Effector memory CD4-positive, alpha-beta T cell (primary cell): Measurements from ENCODE around the gene RBM5.

Source experiments
- DNase-seq, 3 donors: peaks; one replicate each; pipeline ENCODE4 v3.0.0-alpha.2; 2020
- H3K27ac ChIP-seq: 2 replicates; pipeline ENCODE4 v1.7.0; 2013; ENCODE audit warnings: mild to moderate bottlenecking, low read length, moderate library complexity; ENCODE audit not compliant: insufficient read depth, poor library complexity, severe bottlenecking
- H3K27me3 ChIP-seq: replicated peaks from 2 replicates; pipeline ENCODE4 v1.7.0; 2013; ENCODE audit warnings: mild to moderate bottlenecking, low read length; ENCODE audit not compliant: insufficient read depth, control insufficient read depth, poor library complexity, severe bottlenecking
- H3K36me3 ChIP-seq: 2 replicates; pipeline ENCODE4 v1.7.0; 2013; ENCODE audit warnings: mild to moderate bottlenecking, low read length, moderate library complexity; ENCODE audit not compliant: control insufficient read depth, insufficient read depth
- H3K4me1 ChIP-seq: 2 replicates; pipeline ENCODE4 v1.7.0; 2013; ENCODE audit warnings: low read length, mild to moderate bottlenecking; ENCODE audit not compliant: control insufficient read depth, insufficient read depth, poor library complexity, severe bottlenecking
- H3K4me3 ChIP-seq: 2 replicates; pipeline ENCODE4 v1.7.0; 2013; ENCODE audit warnings: low read length, low read depth, mild to moderate bottlenecking; ENCODE audit not compliant: insufficient read depth, poor library complexity, severe bottlenecking
- H3K9me3 ChIP-seq: 2 replicates; pipeline ENCODE4 v1.7.0; 2013; ENCODE audit warnings: mild to moderate bottlenecking, low read length, moderate library complexity; ENCODE audit not compliant: control insufficient read depth

Gene RBM5

DNA sequence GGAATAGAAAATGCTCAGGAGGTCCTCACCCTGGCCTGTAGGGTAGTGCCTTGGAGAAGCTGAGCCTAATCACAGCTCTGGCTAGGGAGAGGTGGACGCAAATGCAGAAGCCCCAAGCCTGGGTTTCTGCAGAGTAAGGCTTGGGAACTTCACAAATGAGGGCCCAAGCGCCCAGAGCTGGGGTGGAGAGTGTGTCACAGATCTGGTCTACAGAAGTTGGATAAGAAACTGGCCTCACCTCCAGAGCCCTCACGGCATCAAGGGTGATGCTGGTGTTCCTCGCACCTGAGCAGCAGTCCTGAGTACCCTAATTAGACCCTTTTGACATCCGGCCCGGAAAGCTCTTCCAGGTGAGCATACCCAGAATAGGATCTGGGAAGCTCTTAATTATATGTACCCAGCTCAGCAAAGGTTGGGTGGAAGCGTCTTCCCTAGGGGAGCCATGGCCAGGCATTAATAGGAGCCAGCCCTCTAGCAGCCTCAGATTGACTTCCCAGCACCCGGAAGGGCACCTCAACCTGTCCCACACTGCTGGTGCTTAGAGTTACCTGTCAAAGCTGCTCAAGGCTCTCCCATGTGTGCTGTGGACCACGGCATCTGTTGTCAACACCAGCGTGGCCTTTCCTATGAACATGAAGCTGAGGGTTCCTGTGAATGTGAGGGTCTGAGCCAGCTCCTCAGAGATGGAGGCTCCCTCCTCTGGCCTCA is 31.8 kb downstream of the RBM5 start:
- no peak overlapping the region for H3K4me3 ChIP-seq
- H3K36me3 ChIP-seq = peaks cover 50% of the 10 kb centered on the region
- no peaks in the 10 kb centered on the region for H3K9me3 ChIP-seq
- no peak overlapping the region for H3K27ac ChIP-seq
- DNase-seq = no peak
- H3K4me1 ChIP-seq = no peaks in the 10 kb centered on the region
- no peaks in the 10 kb centered on the region for H3K27me3 ChIP-seq

DNA sequence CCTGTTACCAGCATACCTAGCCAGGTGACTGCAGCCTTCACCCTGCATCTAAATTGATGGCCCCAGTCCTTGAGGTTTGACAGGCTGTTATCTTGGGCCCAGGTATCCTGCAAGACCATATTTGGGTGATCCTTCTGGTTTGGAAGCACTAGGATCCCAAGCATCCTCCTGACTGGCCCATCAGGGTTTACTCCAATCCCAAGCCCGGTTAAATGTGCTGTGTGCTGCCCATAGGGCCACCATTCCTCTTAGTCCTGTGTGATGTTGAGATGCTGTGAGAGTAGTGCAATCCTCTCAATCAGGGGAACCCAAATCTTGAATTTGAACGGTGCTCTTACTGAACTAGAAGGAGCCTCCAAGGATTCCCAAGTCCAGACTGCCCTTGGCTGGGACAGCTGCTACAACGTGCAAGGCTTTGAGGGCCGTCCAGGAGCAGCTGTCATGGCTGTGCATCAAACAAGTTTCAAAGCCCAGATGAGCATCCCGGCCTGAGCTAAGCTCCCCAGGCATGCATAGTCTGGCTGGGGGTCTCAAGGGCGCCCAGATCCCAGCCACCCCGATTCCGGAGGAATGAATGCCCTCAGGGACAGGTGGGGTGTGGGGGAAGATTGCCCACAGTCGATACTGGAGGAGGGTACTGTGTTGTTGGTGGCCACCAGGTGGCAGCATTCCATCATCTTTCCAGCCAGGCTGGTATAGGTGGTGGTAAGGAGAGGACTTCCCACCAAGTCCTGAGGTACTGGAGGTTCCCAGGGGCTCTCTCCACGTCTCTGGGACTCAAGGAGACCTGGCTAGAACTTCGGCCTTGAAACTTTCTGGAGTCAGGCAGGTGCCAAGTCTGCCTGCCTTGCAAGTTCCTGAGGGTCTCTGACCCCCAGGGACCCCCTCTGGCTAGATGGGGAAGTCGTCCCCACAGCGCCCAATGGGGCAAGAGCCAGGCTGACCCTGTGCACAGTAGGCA is 32.6 kb downstream of the RBM5 start:
- Histone ChIP-seq H3K4me3 (no peak overlapping the region), H3K9me3 (no peaks in the 10 kb centered on the region), H3K27ac (no peak overlapping the region), H3K27me3 (no peaks in the 10 kb centered on the region), H3K36me3 (peaks cover 42% of the 10 kb centered on the region), H3K4me1 (no peaks in the 10 kb centered on the region)
- DNase-seq = peak; percentile 37 to 54 (median 41)

DNA sequence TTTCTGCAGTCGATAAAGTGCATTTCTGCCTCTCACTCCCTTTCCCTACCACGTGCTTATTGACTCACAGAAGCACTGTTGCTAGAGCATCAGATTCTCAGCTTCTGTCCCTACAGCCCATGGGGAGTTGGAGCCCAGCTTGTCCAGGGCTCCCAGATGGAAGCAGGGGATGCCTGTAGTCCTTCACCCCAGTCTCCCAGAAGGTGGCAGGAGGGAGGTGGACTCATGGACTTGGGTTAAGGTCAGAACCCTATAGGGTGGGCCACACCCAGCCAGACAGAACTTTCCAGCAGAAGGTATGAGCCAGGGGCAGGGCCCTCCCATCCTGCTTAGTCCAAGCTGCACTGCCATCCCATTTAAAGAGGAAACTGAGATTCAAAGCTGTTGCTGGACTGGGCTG is 33.4 kb downstream of the RBM5 start:
- H3K4me3 ChIP-seq = no peak overlapping the region
- DNase-seq = no peak
- no peaks in the 10 kb centered on the region for H3K27me3 ChIP-seq
- no peak overlapping the region for H3K27ac ChIP-seq
- no peaks in the 10 kb centered on the region for H3K9me3 ChIP-seq
- no peaks in the 10 kb centered on the region for H3K4me1 ChIP-seq
- peaks cover 35% of the 10 kb centered on the region for H3K36me3 ChIP-seq

DNA sequence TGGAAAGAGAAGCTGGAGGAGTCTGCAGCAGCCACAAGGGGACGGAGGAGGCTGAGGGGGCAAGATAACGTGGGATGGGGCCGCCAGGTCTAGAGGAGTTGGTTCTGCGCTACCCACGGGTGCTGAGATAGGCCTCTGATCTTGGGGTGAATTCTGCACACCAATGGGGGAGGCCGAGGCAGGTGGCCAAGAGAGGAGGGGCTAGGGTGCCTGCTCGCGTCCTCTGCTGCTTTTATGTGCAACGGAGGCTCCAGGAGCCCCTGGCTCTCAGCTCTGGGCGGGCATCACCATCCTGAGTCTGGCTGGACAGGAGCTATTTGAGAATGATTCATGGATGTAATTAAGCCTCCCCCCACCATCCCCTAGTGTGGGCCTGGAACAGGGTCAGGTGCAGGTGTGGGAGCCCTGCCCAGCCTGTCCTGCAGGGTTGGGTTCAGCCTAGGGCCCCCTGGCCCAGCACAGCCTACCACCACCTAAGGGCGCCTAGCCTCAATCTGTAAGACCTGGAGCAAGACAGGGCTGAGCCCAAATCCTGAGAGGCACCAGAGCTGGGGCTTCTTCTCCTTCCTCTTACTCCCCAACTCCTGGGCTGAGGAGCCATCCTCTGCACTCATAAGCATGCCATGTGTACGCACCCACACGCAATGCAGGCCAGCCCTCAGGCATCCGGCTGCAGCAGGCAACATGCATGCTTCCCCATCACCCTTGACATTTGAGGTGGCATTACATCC is 34.1 kb downstream of the RBM5 start:
- no peak overlapping the region for H3K27ac ChIP-seq
- no peaks in the 10 kb centered on the region for H3K9me3 ChIP-seq
- DNase-seq = no peak
- peaks cover 27% of the 10 kb centered on the region for H3K36me3 ChIP-seq
- no peaks in the 10 kb centered on the region for H3K4me1 ChIP-seq
- H3K4me3 ChIP-seq = no peak overlapping the region
- no peaks in the 10 kb centered on the region for H3K27me3 ChIP-seq

DNA sequence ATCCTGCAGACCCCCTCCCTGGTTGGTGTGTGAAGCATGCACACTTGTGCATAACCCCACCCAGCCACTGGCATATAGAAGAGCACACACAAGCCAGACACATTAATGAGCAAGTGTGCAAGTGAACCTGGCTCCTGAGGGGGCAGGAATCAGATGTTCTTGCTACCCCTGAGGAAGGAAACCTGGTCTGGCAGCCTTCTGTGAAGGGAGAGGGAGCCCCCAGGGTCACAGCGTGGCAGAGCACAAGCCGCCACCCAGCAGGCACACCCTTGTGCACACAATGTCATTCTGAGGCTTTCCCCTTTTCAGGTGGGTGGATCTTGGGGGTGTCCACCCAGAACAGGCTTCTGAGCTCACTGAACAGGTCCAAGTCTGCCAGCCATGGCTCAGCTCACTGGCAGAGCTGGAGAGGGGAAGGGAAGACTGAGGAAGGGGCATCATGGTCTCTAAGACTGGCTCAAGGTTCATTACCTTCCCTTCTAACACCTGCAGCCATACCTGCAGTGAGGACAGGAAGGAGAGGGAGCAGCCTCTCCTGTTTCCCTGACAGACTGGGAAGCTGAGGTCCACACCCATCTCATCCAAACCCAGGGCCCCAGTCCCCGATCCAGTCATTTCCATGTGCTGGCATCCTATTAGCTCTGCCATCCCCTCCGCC is 34.8 kb downstream of the RBM5 start:
- Histone ChIP-seq H3K36me3 (peaks cover 20% of the 10 kb centered on the region), H3K27ac (no peak overlapping the region), H3K27me3 (no peaks in the 10 kb centered on the region), H3K4me1 (no peaks in the 10 kb centered on the region), H3K4me3 (no peak overlapping the region), H3K9me3 (no peaks in the 10 kb centered on the region)
- no peak for DNase-seq

DNA sequence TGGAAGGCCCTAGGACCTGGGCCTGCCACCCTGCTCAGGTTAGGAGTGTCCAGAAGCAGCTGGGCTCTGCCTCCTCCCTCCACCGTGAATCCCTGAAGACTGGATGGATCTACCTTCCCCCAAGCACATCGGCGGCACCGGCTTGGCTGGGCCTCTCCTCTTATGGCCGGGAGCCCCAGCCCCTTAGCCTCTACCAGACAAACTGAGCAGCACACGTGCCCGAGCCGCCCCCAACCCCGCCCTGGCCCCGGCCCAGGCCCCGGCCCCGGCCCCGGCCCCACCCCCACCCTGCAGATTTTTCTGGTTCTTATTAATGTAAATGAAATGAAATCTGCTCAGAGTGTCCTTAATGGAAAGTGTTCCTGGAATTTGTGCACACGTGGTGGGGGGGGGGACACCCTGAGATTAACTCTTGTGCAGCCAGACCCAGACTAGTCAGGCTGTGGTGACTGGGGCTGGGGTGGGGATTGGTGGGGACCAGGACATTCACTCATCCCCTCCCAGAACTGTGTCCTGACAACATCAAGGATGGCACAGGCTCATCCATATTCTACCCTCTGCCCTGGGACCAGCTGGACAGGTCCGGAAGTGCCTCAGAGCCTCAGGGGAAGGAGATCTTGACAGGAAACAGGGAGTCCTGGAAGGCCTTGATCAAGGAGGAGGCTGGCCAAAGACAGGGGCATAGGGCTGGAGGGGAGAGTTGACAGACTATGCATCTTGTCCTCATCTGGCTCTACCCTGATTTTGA is 35.5 kb downstream of the RBM5 start:
- Histone ChIP-seq H3K36me3 (peaks cover 16% of the 10 kb centered on the region), H3K27ac (no peak overlapping the region), H3K9me3 (no peaks in the 10 kb centered on the region), H3K4me1 (no peaks in the 10 kb centered on the region), H3K4me3 (no peak overlapping the region), H3K27me3 (no peaks in the 10 kb centered on the region)
- no peak for DNase-seq

DNA sequence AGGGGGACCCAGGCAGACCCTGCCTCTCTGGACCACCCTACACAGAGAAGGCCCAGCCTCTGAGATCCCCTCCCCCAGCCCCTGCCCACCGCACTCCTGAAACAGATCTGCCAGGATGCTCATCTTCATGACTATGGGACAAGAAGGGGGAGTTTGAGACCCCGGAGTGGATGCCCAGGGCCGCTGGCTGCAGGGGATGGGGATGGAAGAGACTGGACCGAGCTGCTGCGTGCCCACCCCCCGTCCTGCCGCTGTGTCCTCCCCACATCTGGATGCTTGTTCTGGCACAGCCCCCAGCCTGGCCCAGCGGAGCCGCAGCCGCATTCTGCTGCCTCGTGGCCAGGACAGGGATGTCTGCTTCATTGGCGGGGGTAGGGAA is 36.1 kb downstream of the RBM5 start:
- peaks cover 12% of the 10 kb centered on the region for H3K36me3 ChIP-seq
- H3K4me3 ChIP-seq = no peak overlapping the region
- H3K4me1 ChIP-seq = no peaks in the 10 kb centered on the region
- H3K9me3 ChIP-seq = no peaks in the 10 kb centered on the region
- no peaks in the 10 kb centered on the region for H3K27me3 ChIP-seq
- DNase-seq = no peak
- H3K27ac ChIP-seq = no peak overlapping the region

DNA sequence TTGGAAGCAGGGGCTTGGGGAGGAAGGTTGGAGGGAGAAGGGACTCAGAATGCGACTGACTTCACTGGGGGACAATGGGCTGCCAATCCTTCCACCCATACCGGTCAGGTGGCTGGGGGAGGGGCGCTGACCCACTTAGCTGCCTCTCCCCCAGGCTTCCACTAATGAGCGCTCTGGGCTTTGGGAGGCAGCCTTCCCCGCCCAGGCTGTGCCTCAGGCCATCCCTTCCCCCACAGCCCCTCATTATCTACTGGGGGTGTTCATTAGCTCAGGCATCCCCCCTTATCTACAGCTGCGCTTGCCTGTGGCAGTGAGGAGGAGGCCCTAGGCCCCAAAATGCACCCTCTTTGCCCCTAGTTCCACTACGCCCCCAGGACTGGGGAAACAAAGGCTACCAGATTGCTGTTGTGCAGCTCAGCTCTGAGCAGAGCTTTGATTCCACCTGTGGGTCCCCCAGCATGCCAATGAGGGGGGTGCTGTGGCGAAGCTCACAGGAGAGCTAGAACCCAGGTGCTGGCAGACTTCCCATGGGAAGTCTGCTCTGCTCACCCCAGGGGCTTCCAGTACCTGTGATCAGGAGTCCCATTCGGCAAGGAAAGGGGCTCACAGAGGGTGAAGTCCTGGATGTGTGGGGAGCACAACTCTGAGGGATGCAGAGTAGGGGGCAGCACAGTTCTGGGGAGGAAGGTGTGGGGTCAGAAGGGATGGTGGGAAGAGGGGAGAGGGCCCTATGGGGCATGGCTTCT is 37.0 kb downstream of the RBM5 start:
- no peak overlapping the region for H3K27ac ChIP-seq
- H3K4me3 ChIP-seq = no peak overlapping the region
- no peaks in the 10 kb centered on the region for H3K4me1 ChIP-seq
- no peak for DNase-seq
- H3K36me3 ChIP-seq = peaks cover 3% of the 10 kb centered on the region
- no peaks in the 10 kb centered on the region for H3K9me3 ChIP-seq
- no peaks in the 10 kb centered on the region for H3K27me3 ChIP-seq
